ENCODE measurements around the gene ZNF865.

GRCh38 chr19:55640043-55640576, 34.7 kb downstream of the ZNF865 start:
- TF ChIP-seq, protein P1, sequence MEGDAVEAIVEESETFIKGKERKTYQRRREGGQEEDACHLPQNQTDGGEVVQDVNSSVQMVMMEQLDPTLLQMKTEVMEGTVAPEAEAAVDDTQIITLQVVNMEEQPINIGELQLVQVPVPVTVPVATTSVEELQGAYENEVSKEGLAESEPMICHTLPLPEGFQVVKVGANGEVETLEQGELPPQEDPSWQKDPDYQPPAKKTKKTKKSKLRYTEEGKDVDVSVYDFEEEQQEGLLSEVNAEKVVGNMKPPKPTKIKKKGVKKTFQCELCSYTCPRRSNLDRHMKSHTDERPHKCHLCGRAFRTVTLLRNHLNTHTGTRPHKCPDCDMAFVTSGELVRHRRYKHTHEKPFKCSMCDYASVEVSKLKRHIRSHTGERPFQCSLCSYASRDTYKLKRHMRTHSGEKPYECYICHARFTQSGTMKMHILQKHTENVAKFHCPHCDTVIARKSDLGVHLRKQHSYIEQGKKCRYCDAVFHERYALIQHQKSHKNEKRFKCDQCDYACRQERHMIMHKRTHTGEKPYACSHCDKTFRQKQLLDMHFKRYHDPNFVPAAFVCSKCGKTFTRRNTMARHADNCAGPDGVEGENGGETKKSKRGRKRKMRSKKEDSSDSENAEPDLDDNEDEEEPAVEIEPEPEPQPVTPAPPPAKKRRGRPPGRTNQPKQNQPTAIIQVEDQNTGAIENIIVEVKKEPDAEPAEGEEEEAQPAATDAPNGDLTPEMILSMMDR (IDR thresholded peaks at IDR 0.05 in 8 of 11, conservative IDR thresholded peaks at IDR 0.05 in 3 of 11), result peak; percentile 5 to 70 (median 58)
- TF ChIP-seq POLR2A (IDR thresholded peaks at IDR 0.05) (peak in 1 of 3 donors; percentile 18), POLR2AphosphoS5 (IDR thresholded peaks at IDR 0.05) (peak; percentile 57 to 83 (median 70))
